DND-41 (cell line): ENCODE data around the gene SCRN2.

ENCODE experiments used
- ATAC-seq: fragments of 200-7000 bp; cut with Tn5 transposase; 3 replicates; pipeline ENCODE4 v1.9.1; 2021; ENCODE audit warnings: low read depth; ENCODE audit not compliant: insufficient read depth
- DNase-seq: peaks from one replicate; pipeline ENCODE4 v3.0.0-alpha.2; 2020
- H2AFZ ChIP-seq: 2 replicates; pipeline ENCODE4 v1.6.0; 2012; ENCODE audit warnings: low read depth, low read length
- H3K27ac ChIP-seq: 2 replicates; pipeline ENCODE4 v1.5.1; 2012; ENCODE audit warnings: low read length, inconsistent platforms
- H3K27me3 ChIP-seq: fragments of 200-600 bp; sonication (generic); 2 replicates; pipeline ENCODE4 v1.6.0; 2012; ENCODE audit warnings: low read length, mild to moderate bottlenecking, inconsistent platforms; ENCODE audit not compliant: insufficient read depth, poor library complexity
- H3K36me3 ChIP-seq: 2 replicates; pipeline ENCODE4 v1.5.1; 2012; ENCODE audit warnings: low read length, inconsistent platforms; ENCODE audit not compliant: insufficient read depth
- H3K4me1 ChIP-seq: 2 replicates; pipeline ENCODE4 v1.5.1; 2012; ENCODE audit warnings: mild to moderate bottlenecking, low read length; ENCODE audit not compliant: insufficient read depth
- H3K4me2 ChIP-seq: 2 replicates; pipeline ENCODE4 v1.6.0; 2012; ENCODE audit warnings: mild to moderate bottlenecking, moderate library complexity, low read length, inconsistent platforms; ENCODE audit not compliant: insufficient read depth
- H3K4me3 ChIP-seq, 2 experiments: fragments of 200-600 bp in 1 of 2; shearing (Covaris generic) in 1 of 2; 2 replicates each; pipeline ENCODE4 v1.5.1; 2012 to 2016; ENCODE audit warnings: inconsistent platforms in 2 of 2, low read length in 2 of 2, mild to moderate bottlenecking in 2 of 2, low read depth in 1 of 2, moderate library complexity in 1 of 2
- H3K79me2 ChIP-seq: 2 replicates; pipeline ENCODE4 v1.6.0; 2012; ENCODE audit warnings: low read length, inconsistent platforms; ENCODE audit not compliant: insufficient read depth
- H3K9ac ChIP-seq: 2 replicates; pipeline ENCODE4 v1.6.0; 2012; ENCODE audit warnings: low read depth, mild to moderate bottlenecking, inconsistent platforms, low read length, moderate library complexity
- H3K9me3 ChIP-seq: 2 replicates; pipeline ENCODE4 v1.5.1; 2012; ENCODE audit warnings: low read length, moderate library complexity, mild to moderate bottlenecking, inconsistent platforms; ENCODE audit not compliant: insufficient read depth, severe bottlenecking
- H4K20me1 ChIP-seq: 2 replicates; pipeline ENCODE4 v1.6.0; 2012; ENCODE audit warnings: low read length; ENCODE audit not compliant: insufficient read depth
- CTCF ChIP-seq: IDR thresholded peaks from 2 replicates; pipeline ENCODE4 v1.5.1; 2012; ENCODE audit warnings: borderline replicate concordance, low read length, moderate library complexity, mild to moderate bottlenecking; ENCODE audit not compliant: poor library complexity, severe bottlenecking; ENCODE audit errors: extremely low read depth
- EZH2 ChIP-seq: IDR thresholded peaks from 3 replicates; pipeline ENCODE4 v1.6.1; 2012; ENCODE audit warnings: borderline replicate concordance, low read depth, mild to moderate bottlenecking, moderate library complexity, low read length, inconsistent platforms; ENCODE audit not compliant: severe bottlenecking

SCRN2 gene

GRCh38 chr17:47845716-47846075 lies 4.6 kb upstream of the SCRN2 start:
- DNase-seq = no peak
- Histone ChIP-seq H4K20me1 (no peaks in the 10 kb centered on the region), H3K79me2 (no peaks in the 10 kb centered on the region), H3K27ac (no peak overlapping the region), H3K4me2 (no peak overlapping the region), H3K9ac (no peak overlapping the region), H3K36me3 (no peaks in the 10 kb centered on the region), H2AFZ (no peak overlapping the region), H3K27me3 (peaks cover 24% of the 10 kb centered on the region), H3K4me3 (no peak overlapping the region), H3K9me3 (no peaks in the 10 kb centered on the region), H3K4me1 (peaks cover 12% of the 10 kb centered on the region)
- ATAC-seq = no peak
- TF ChIP-seq EZH2 (no peak), CTCF (no peak)

- H4K20me1 ChIP-seq = no peaks in the 10 kb centered on the region
- no peak overlapping the region for H3K9ac ChIP-seq
- no peak overlapping the region for H3K4me2 ChIP-seq
- no peak overlapping the region for H3K4me3 ChIP-seq
- no peak overlapping the region; the same call in 1 of the 2 replicates for H2AFZ ChIP-seq
- peaks cover 17% of the 10 kb centered on the region for H3K27me3 ChIP-seq
- DNase-seq (no peak), ATAC-seq (no peak)
- H3K79me2 ChIP-seq = peaks cover 5% of the 10 kb centered on the region
- no peaks in the 10 kb centered on the region for H3K36me3 ChIP-seq
- H3K27ac ChIP-seq = no peak overlapping the region
- no peaks in the 10 kb centered on the region for H3K9me3 ChIP-seq
- TF ChIP-seq EZH2 (no peak), CTCF (peak; percentile 32)
- peaks cover 18% of the 10 kb centered on the region for H3K4me1 ChIP-seq
These were observed 4.0 kb upstream of the SCRN2 start for GRCh38 chr17:47844814-47845715.

- ATAC-seq = no peak
- DNase-seq = no peak
- Histone ChIP-seq H3K27me3 (peaks cover 9% of the 10 kb centered on the region), H3K4me2 (no peak overlapping the region), H3K79me2 (peaks cover 8% of the 10 kb centered on the region), H3K36me3 (peaks cover 3% of the 10 kb centered on the region; the same call in 1 of the 2 replicates), H2AFZ (no peak overlapping the region), H3K4me1 (peaks cover 27% of the 10 kb centered on the region), H3K4me3 (no peak overlapping the region), H3K27ac (no peak overlapping the region), H3K9ac (no peak overlapping the region), H4K20me1 (no peaks in the 10 kb centered on the region), H3K9me3 (no peaks in the 10 kb centered on the region)
- no peak for TF ChIP-seq EZH2
- no peak for TF ChIP-seq CTCF
These were observed 3.2 kb upstream of the SCRN2 start for GRCh38 chr17:47844227-47844626.
